SK-N-SH treated with all-trans-retinoic acid at 6 μM for 48 hours (cell line): ENCODE data around the gene PZP.

Source experiments
- ATAC-seq: fragments of 200-7000 bp; cut with Tn5 transposase; 3 replicates; pipeline ENCODE4 v1.9.1; 2020; ENCODE audit warnings: mild to moderate bottlenecking, moderate library complexity
- ARNTL ChIP-seq: fragments of 450-650 bp; formaldehyde crosslinking; IDR thresholded peaks from 2 replicates; pipeline ENCODE4 v1.5.0; 2020; ENCODE audit warnings: low read depth, mild to moderate bottlenecking, moderate library complexity, borderline replicate concordance
- BACH2 ChIP-seq: fragments of 250-450 bp; sonication (Bioruptor Pico); IDR thresholded peaks from 2 replicates; pipeline ENCODE4 v1.9.0; 2021; ENCODE audit warnings: mild to moderate bottlenecking, borderline replicate concordance
- CSDC2 ChIP-seq: fragments of 250-450 bp; sonication (Bioruptor Pico); IDR thresholded peaks from 2 replicates; pipeline ENCODE4 v1.5.0; 2020; ENCODE audit warnings: mild to moderate bottlenecking, moderate library complexity
- GLIS3 ChIP-seq: fragments of 250-450 bp; sonication (Bioruptor Pico); IDR thresholded peaks from 2 replicates; pipeline ENCODE4 v1.5.0; 2020; ENCODE audit warnings: mild to moderate bottlenecking, moderate library complexity
- ISL1 ChIP-seq: fragments of 250-450 bp; sonication (Bioruptor Pico); IDR thresholded peaks from 2 replicates; pipeline ENCODE4 v2.1.2; 2022; ENCODE audit warnings: mild to moderate bottlenecking, moderate library complexity
- OSR1 ChIP-seq: fragments of 250-450 bp; sonication (Bioruptor Pico); IDR thresholded peaks from 2 replicates; pipeline ENCODE4 v1.8.0; 2022; ENCODE audit warnings: moderate library complexity, mild to moderate bottlenecking, inconsistent platforms
- PPARA ChIP-seq: fragments of 250-450 bp; sonication (Bioruptor Pico); IDR thresholded peaks from 2 replicates; pipeline ENCODE4 v1.5.0; 2020; ENCODE audit warnings: mild to moderate bottlenecking, borderline replicate concordance
- SNAI2 ChIP-seq: fragments of 250-450 bp; sonication (Bioruptor Pico); IDR thresholded peaks from 2 replicates; pipeline ENCODE4 v1.5.0; 2020; ENCODE audit warnings: mild to moderate bottlenecking, moderate library complexity
- TOX ChIP-seq: fragments of 250-450 bp; sonication (Bioruptor Pico); IDR thresholded peaks from 2 replicates; pipeline ENCODE4 v1.8.0; 2021; ENCODE audit warnings: mild to moderate bottlenecking, moderate library complexity, borderline replicate concordance
- ZC3H10 ChIP-seq: fragments of 250-450 bp; sonication (Bioruptor Pico); IDR thresholded peaks from 2 replicates; pipeline ENCODE4 v1.5.1; 2021; ENCODE audit warnings: mild to moderate bottlenecking, moderate library complexity
- ZFP3 ChIP-seq: fragments of 250-450 bp; sonication (Bioruptor Pico); IDR thresholded peaks from 2 replicates; pipeline ENCODE4 v1.5.0; 2020; ENCODE audit warnings: mild to moderate bottlenecking, moderate library complexity
- ZFP30 ChIP-seq: fragments of 450-650 bp; formaldehyde crosslinking; IDR thresholded peaks from 2 replicates; pipeline ENCODE4 v1.5.0; 2022; ENCODE audit warnings: mild to moderate bottlenecking, moderate library complexity
- ZNF565 ChIP-seq: fragments of 450-650 bp; formaldehyde crosslinking; conservative IDR thresholded peaks from 2 replicates; pipeline ENCODE4 v1.5.0; 2020; ENCODE audit warnings: low read depth, mild to moderate bottlenecking, moderate library complexity
- ZNF70 ChIP-seq: fragments of 450-650 bp; formaldehyde crosslinking; IDR thresholded peaks from 2 replicates; pipeline ENCODE4 v1.5.0; 2020; ENCODE audit warnings: mild to moderate bottlenecking, moderate library complexity
- TF ChIP-seq, protein P1 (sequence below): fragments of 250-450 bp; sonication (Bioruptor Pico); IDR thresholded peaks from 2 replicates; pipeline ENCODE4 v1.5.1; 2021; ENCODE audit warnings: mild to moderate bottlenecking, moderate library complexity
- TF ChIP-seq, protein P2 (sequence below): fragments of 250-450 bp; sonication (Bioruptor Pico); IDR thresholded peaks from 2 replicates; pipeline ENCODE4 v1.5.1; 2020; ENCODE audit warnings: low read depth, mild to moderate bottlenecking, moderate library complexity
- TF ChIP-seq, protein P3 (sequence below): fragments of 250-450 bp; sonication (Bioruptor Pico); IDR thresholded peaks from 2 replicates; pipeline ENCODE4 v1.8.0; 2020; ENCODE audit warnings: mild to moderate bottlenecking, moderate library complexity, borderline replicate concordance
- TF ChIP-seq, protein P4 (sequence below): fragments of 250-450 bp; sonication (Bioruptor Pico); IDR thresholded peaks from 2 replicates; pipeline ENCODE4 v1.5.0; 2020; ENCODE audit warnings: mild to moderate bottlenecking, moderate library complexity

Gene PZP

DNA sequence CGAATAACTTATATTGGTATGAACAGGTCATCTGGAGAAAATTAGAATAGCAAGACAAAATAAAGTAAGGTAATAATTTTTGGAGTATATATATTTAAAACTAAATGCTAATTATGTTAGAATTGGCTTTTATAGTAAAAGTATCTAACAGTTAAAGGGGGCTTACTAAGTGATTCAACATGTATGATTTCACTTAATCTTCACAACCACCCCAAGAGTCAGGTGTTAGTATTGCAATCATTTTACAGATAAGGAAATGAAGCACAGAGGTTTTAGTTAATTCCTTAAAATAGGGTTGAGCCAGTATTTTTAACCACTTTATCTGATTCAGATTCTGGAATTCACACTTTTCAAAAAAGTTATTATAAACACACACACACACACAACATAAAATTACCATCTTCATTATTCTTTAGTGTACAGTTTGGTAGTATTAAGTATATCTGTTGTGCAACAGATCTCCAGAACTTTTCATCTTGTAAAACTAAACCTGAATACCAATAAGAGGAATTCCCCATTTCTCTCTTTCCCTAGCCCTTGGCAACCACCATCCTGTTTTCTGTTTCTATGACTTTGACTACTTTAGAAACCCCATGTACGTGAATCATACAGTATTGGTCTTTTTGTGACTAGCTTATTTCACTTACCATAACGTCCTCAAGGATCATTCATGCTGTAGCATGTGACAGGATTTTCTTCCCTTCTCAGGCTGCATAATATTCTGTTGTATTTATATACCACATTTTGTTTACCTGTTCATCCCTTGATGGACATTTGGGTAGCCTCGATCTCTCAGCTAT is 104.9 kb downstream of the PZP start:
- ATAC-seq, result no peak
- TF ChIP-seq ZFP30 (CRISPR knock-in tag) (no peak), ZFP3 (no peak), OSR1 (CRISPR knock-in tag) (no peak), ISL1 (CRISPR knock-in tag) (no peak), PPARA (CRISPR knock-in tag) (no peak), GLIS3 (CRISPR knock-in tag) (no peak)
- TF ChIP-seq, protein P1, sequence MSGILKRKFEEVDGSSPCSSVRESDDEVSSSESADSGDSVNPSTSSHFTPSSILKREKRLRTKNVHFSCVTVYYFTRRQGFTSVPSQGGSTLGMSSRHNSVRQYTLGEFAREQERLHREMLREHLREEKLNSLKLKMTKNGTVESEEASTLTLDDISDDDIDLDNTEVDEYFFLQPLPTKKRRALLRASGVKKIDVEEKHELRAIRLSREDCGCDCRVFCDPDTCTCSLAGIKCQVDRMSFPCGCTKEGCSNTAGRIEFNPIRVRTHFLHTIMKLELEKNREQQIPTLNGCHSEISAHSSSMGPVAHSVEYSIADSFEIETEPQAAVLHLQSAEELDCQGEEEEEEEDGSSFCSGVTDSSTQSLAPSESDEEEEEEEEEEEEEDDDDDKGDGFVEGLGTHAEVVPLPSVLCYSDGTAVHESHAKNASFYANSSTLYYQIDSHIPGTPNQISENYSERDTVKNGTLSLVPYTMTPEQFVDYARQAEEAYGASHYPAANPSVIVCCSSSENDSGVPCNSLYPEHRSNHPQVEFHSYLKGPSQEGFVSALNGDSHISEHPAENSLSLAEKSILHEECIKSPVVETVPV (CRISPR knock-in tag), result no peak

DNA sequence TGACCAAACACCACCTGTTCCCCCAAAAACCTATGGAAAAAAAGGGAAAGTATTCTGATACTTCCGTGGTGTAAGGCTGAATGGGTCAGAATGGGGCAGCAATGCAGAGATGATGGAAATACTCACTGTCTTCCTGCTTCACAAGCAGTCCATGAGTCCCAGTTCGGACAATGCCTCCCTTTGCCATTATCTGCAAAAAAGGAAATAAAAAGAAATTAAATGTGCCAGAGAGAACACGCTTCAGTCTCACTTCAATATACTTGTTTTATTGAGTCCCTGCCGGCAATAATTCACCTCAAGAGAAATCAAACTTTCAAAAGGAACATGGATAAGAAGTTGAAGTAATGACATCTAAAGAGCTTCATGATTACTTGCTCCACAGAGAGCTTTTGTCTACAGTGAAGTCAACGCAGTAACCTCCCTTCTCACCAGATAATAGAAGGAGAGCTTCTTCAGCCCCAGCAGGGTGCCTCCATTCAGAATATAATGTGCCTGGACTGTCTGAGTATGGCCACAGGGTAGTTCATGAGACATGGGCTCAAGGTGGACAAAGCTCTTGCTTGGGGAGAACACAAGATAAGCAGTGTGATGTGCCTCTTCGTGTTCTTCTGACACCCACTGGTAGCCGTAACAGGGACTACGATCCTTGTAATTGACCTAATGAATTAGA is 107.0 kb downstream of the PZP start:
- TF ChIP-seq ZC3H10 (CRISPR knock-in tag), result no peak
- TF ChIP-seq, protein P1 (CRISPR knock-in tag), result no peak
- TF ChIP-seq, protein P2, sequence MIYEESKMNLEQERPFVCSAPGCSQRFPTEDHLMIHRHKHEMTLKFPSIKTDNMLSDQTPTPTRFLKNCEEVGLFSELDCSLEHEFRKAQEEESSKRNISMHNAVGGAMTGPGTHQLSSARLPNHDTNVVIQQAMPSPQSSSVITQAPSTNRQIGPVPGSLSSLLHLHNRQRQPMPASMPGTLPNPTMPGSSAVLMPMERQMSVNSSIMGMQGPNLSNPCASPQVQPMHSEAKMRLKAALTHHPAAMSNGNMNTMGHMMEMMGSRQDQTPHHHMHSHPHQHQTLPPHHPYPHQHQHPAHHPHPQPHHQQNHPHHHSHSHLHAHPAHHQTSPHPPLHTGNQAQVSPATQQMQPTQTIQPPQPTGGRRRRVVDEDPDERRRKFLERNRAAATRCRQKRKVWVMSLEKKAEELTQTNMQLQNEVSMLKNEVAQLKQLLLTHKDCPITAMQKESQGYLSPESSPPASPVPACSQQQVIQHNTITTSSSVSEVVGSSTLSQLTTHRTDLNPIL (CRISPR knock-in tag), result no peak
- TF ChIP-seq, protein P3, sequence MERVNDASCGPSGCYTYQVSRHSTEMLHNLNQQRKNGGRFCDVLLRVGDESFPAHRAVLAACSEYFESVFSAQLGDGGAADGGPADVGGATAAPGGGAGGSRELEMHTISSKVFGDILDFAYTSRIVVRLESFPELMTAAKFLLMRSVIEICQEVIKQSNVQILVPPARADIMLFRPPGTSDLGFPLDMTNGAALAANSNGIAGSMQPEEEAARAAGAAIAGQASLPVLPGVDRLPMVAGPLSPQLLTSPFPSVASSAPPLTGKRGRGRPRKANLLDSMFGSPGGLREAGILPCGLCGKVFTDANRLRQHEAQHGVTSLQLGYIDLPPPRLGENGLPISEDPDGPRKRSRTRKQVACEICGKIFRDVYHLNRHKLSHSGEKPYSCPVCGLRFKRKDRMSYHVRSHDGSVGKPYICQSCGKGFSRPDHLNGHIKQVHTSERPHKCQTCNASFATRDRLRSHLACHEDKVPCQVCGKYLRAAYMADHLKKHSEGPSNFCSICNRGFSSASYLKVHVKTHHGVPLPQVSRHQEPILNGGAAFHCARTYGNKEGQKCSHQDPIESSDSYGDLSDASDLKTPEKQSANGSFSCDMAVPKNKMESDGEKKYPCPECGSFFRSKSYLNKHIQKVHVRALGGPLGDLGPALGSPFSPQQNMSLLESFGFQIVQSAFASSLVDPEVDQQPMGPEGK (CRISPR knock-in tag), result no peak
- no peak for TF ChIP-seq TOX (CRISPR knock-in tag)
- TF ChIP-seq ISL1 (CRISPR knock-in tag), result no peak
- no peak for ATAC-seq

DNA sequence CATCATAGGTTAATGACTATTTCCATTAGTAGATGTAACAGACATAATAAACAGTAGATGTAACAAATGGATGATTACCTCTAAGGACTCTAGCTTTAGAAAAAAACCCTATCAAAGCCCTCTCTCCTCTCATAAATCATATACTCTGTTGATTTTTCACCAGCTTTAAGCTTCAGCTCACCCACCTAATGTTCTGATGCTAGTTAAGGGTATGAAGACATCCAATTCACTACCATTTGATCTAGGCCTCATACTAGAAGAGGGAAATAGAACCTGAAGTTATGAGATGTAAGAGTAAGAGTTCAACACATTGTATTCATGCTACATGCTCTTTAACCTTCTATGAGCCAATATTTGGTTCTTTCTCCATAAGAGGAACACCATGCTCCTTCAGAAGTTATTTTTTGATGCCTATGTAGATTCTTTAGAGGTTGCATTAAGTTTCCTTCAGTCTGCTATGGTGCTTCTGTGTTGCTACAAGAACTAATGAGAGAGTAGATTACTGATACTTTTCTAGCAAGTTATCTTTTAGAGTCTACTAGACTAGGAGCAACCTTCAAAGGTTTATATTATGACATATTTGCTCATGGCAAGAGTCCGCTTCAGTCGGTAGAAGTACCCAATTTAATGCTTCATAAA is 108.5 kb downstream of the PZP start:
- TF ChIP-seq GLIS3 (CRISPR knock-in tag), result no peak
- no peak for TF ChIP-seq BACH2 (CRISPR knock-in tag)
- no peak for TF ChIP-seq OSR1 (CRISPR knock-in tag)
- TF ChIP-seq ZFP3, result no peak
- TF ChIP-seq ZNF70 (CRISPR knock-in tag), result no peak
- TF ChIP-seq CSDC2 (CRISPR knock-in tag), result no peak
- TF ChIP-seq, protein P1 (CRISPR knock-in tag), result no peak
- no peak for TF ChIP-seq ZNF565 (CRISPR knock-in tag)
- no peak for TF ChIP-seq SNAI2 (CRISPR knock-in tag)
- TF ChIP-seq ARNTL (CRISPR knock-in tag), result no peak
- TF ChIP-seq, protein P4, sequence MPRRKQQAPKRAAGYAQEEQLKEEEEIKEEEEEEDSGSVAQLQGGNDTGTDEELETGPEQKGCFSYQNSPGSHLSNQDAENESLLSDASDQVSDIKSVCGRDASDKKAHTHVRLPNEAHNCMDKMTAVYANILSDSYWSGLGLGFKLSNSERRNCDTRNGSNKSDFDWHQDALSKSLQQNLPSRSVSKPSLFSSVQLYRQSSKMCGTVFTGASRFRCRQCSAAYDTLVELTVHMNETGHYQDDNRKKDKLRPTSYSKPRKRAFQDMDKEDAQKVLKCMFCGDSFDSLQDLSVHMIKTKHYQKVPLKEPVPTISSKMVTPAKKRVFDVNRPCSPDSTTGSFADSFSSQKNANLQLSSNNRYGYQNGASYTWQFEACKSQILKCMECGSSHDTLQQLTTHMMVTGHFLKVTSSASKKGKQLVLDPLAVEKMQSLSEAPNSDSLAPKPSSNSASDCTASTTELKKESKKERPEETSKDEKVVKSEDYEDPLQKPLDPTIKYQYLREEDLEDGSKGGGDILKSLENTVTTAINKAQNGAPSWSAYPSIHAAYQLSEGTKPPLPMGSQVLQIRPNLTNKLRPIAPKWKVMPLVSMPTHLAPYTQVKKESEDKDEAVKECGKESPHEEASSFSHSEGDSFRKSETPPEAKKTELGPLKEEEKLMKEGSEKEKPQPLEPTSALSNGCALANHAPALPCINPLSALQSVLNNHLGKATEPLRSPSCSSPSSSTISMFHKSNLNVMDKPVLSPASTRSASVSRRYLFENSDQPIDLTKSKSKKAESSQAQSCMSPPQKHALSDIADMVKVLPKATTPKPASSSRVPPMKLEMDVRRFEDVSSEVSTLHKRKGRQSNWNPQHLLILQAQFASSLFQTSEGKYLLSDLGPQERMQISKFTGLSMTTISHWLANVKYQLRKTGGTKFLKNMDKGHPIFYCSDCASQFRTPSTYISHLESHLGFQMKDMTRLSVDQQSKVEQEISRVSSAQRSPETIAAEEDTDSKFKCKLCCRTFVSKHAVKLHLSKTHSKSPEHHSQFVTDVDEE (CRISPR knock-in tag), result no peak
- ATAC-seq, result no peak
